Measurements from ENCODE around the gene ECM2.
"Not testable (repeated sequence)": the region's sequence is repeated elsewhere in the genome, so short reads cannot be mapped to it uniquely, and the experiment has no call there.

The ECM2 gene

DNA sequence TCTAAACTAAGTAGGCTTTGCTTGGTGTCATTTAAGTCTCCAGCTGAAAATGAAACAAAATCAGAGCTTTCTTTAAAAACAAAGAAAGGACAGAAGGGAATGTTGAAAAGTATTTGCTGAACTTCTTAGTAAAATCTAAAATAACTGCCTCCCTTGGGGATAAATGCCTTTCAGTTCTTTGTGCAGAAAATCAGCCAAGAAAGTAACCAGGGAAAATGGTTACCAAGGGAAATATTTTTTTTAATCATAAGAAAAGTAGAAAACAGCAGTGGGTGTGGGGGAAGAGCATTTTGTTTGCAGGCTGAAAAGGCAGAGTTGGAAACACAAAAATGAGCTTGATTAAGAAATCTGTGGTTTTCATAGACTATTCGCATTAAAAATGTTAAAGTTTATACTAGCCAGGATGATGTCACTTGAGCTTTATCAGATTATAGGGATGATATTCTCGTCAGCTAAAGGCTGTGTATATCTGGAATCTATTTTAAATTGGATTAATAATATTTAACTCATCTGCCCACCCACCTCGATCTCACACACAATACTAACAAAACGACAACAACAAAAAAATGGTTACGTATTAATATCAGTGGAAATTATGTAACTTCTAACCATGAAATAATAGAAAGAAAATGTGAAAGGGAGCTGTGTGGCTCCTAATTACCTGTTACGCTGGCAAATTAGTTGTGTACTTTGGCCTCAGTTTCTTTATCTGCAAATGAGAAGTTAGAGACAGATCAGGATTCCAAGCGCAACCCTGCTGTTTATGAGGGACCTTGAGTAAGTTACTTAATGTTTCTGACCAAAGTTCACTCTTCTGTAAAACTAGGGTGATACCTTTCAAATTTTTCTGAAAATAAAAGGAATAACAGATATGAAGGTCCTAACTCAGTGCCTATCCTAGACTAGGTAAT lies at the start of gene ECM2:
ECM2 (minus strand) TSS at position 51 of the 911 bp plus-strand sequence. CDS start 13,124 bp downstream, outside the sequence.
- no peak for DNase-seq

DNA sequence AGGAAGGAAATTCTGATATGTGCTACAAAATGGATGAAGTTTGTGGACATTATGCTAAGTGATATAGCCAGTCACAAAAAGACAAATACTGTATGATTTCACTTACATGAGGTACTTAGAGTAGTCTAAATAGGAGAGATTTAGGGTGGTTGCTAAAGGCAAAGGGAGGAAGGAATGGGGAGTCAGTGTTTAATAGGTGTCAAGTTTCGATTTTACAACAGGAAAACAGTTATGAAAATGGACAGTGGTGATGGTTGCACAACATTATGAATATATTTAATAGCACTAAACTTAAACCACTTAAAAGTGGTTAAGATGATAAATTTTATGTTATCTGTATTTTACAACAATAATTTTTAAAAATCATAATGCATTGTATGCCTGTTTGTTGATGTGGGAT lies 40.4 kb upstream of the ECM2 start:
- DNase-seq, result no peak

DNA sequence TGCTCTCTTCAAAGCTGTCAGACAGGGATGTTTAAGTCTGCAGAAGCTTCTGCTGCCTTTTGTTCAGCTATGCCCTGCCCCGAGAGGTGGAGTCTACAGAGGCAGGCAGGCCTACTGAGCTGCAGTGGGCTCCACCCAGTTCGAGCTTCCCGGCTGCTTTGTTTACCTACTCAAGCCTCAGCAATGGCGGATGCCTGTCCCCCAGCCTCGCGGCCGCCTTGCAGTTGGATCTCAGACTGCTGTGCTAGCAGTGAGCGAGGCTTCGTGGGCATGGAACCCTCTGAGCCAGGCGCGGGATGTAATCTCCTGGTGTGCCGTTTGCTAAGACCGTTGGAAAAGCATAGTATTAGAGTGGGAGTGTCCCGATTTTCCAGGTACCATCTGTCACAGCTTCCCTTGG lies 37.8 kb upstream of the ECM2 start:
- DNase-seq, result not testable (repeated sequence)

DNA sequence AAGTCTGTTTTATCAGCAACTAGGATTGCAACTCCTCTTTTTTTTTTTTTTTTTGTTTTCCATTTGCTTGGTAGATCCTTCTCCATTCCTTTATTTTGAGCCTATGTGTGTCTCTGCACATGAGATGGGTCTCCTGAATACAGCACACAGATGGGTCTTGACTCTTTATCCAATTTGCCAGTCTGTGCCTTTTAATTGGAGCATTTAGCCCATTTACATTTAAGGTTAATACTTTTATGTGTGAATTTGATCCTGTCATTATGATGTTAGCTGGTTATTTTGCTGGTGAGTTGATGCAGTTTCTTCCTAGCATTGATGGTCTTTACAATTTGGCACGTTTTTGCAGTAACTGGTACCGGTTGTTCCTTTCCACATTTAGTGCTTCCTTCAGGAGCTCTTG lies 36.1 kb upstream of the ECM2 start:
- not testable (repeated sequence) for DNase-seq

DNA sequence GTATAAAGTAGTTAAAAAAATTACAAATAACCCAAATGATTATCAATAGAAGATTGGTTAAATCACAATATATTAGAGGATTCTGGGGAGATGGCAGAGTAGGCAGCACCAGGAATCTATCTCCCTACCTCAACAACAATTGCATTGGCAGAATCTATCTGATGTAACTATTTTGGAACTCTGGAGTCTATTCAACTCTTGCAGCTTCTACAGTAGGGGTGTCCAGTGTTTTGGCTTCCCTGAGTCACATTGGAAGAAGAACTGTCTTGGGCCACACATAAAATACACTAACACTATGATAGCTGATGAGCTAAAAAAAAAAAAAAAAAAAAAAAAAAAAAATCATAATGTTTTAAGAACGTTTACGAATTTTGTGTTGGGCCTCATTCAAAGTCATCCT lies 29.2 kb upstream of the ECM2 start:
- DNase-seq, result no peak

DNA sequence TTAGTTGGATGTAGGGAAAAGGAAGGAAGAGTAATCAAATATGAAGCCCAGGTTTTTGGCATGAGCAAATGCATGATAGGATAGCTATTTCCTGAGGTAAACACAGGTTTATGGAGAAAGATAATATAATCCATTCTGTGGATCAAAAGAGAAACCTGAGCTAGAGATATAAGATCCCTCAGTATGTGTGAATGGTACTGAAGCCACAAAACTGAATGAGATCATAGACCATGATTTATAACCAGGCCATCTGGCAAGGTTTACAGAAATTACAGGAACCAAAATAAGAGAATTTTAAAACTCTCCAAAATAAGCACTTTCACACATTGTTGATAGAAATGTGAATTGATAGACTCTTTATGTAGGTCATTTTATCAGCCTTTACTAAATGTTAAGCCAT lies 28.7 kb upstream of the ECM2 start:
- DNase-seq, result no peak

DNA sequence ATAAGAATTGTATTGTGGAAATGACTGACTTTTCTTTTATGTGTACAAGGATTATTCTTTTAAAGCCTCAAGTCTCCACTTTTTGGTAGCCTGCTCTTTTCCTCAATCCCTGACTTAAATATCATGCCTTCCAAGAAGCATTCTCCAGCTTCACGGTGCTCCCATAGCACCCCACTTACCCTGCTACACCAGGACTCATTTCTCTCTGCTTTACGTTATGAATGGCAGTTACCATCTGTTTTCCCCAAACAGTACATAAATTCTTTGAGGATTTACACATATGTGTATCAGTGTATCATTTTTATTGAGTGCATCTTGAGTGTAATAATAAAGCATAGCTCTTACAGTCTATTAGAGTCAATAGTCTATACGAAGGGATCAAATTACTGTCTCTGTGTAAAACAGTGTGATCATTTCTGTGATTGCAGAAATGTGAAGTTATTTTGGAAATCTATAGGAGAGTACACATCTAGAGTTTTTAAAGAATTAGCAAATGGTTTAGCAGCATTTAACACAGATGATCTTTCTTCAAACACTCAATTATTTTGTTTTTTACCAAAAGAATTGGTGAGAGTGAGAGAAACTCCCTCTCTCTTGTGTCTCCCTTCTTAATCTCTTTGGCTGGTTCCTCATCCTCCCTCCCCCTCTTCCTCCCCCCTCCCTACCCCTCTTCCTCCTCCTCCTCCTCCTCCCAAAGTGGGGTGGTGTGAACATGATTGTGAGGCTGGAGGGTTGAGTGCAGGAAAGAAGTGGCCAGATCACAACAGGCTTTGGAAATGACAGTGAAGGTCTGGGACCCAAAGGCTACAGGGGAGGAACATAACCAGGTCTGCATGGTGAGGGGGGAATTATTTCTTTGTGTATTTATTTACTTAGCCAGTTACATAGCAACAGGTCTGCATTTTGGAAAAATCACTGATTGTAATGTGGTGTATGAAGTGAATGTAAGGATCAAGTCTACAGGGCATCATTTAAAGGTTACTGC lies 27.6 kb upstream of the ECM2 start:
- DNase-seq, result no peak

DNA sequence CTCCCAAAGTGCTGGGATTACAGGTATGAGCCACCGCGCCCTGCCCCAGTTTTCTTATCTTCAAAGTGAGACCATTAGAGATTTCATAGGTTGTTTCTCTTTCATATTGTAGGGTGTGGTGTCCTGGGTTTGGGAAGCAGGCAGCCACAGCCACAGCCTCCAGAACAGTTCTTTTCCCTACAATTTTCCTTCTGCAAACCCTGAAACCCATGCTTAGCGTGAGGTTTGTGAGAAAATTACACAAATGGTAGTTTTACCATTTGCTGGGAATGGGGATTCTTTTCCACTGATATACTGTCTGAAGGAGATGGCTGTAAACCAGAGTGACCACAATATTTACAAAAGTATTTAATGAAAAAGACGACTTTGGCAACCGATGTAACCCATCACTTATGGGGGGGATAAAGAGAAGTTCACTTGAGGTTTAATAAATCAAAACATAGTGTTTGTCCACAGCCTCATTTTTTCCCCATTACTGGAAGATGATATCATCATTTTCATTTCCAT lies 26.7 kb upstream of the ECM2 start:
- DNase-seq, result no peak

DNA sequence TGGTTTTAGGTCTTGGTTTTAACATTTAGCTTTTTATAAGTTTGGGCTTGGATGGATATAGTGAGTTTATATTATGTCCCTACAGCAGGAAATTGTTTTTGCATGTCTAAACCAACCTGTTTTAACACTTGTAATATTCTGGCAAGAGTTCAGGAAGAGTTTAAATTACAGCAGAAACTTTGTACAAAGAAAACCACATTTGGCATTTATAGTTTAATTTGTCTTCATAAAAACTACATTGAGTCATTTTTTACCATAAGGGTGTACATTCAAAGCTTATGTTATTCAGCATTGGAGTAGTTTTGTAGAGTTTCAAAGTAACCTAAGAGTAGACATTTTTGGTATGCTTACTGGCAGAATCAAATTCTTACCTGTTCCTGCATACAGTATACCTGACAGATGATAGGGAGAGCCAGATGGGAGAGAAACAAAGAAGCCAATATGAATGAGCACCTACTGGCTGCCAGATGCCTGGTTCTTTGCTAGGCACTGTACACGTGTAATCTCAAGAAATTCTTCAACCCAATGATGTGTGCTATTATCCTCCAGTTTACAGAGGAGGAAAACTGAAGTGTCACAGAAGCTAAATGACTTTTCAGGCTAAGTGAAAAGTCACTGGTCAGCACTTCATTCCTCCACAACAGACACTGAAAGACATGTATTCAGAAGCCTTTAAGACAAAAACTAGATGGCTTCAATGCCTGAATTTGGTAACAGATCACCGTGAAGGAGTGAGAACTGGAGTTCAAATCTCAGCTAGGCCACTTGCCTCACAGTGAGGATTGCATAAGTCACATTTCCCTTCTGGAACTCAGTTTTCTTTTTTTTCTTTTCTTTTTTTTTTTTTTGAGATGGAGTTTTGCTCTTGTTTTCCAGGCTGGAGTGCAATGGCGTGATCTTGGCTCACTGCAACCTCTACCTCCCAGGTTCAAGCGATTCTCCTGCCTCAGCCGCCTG lies 25.9 kb upstream of the ECM2 start:
- no peak for DNase-seq

DNA sequence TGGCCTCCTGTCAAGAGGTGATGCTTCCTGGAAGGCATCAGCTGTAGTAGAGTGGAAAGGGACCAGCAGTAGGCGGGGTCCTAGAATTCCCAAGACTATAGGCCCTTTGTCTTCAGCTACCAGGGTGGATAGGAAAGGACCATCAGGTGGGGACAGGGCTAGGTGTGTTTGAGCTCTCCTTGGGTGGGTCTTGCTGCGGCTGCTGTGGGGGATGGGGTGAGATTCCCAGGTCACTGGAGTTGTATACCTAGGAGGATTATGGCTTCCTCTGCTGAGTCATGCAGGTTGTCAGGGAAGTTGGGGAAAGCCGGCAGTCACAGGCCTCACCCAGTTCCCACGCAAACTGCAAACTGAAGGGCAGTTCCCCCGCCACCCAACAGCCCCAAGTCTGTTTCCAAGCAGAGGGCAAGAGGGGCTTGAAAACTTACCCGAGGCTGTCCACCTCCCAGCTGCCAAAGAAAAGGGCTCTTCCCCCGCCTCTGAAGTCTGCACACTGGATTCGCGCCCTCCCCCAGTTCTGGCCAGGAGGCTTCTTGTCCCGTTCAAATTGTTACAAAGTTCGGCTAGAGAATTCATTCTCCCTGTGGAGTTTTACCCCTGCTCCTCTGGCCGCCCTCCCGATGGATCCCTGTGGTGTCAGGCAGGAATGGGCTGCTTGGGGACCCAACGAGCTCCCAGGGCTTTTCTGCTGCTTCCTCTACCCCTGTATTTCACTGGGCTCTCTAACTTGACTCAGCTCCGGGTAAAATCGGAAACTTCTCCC lies 23.0 kb upstream of the ECM2 start:
- DNase-seq, result no peak

DNA sequence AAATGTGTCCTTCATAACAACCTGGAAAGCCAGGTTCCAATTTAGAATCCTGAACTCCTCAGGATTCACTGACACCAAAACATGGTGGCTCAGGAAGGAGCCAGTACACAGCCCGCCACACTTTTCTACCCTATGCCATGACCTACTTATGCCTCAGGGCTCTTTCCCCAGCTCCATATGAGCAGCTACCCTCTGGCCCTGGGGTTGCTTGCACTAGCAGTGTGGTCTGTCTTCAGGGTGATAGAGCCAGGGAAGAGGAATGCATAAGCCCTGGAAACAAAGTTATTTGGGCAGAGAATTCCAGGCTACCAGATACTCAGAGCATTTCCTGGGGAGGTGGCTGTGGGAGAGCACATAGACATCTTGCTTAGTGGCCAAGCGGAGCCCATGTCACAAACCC lies 15.0 kb upstream of the ECM2 start:
- DNase-seq, result no peak

DNA sequence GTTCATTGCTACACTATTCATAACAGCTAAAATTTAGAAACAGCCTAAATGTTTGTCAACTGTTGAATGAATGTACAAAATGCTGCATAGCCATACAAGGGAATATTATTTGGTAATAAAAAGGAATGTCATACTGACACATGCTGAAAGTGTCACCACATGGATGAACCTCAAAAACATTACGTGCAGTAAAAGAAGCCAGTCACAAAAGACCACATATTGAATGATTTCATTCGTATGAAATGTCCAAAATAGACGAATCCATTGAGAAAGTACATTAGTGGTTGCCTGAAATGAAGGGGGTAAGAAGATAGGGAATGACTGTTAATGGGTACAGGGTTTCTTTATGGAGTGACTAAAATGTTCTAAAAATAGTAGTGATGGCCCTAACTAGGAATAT lies 11.6 kb upstream of the ECM2 start:
- no peak for DNase-seq

DNA sequence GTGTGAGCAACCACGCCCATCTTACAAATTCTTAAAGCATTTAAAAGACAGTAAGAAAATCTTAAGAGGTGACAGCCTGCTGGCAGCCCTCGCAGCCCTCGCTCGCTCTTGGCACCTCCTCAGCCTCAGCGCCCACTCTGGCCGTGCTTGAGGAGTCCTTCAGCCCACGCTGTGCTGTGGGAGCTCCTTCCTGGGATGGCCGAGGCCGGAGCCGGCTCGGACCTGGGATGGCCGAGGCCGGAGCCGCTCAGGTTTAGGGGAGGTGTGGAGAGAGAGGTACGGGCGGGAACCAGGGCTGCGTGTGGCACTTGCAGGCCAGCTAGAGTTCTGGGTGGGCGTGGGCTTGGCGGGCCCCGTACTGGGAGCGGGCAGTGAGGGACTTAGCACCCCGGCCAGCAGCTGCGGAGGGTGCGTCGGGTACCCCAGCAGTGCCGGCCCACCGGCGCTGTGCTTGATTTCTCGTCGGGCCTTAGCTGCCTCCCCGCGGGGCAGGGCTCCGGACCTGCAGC lies 9.3 kb upstream of the ECM2 start:
- DNase-seq, result no peak

DNA sequence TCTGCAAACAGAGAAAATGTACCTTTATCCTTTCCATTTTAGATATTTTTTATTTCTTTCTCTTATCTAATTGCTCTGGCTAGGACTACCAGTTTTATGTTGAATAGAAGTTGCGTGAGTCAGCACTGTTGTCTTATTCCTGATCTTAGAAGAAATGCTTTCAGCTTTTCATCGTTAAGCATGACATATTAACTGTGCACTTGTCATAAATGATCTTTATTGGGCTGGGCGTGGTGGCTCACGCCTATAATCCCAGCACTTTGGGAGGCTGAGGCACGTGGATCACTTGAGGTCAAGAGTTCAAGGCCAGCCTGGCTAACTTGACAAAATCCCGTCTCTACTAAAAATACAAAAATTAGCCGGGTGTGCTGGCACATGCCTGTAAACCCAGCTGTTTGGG lies 8.2 kb upstream of the ECM2 start:
- no peak for DNase-seq

DNA sequence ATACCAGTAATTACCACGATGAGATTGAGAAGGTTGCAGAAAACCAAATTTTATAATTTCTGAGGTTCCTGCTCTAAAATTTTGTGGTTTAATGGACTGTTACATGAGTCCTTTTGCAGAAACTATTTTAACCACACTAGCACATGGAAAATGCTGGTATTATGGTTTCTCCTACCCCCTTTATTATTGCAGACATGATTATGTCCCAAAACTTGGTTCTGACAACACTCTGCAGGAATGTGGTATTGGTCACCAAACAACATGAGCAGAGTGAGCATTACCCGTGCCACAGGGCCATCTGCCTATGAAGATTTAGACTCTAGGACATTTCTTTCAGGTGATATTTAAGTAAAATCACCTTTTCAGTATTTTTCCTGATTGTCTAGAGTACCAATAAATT lies 2.8 kb upstream of the ECM2 start:
- DNase-seq, result no peak

DNA sequence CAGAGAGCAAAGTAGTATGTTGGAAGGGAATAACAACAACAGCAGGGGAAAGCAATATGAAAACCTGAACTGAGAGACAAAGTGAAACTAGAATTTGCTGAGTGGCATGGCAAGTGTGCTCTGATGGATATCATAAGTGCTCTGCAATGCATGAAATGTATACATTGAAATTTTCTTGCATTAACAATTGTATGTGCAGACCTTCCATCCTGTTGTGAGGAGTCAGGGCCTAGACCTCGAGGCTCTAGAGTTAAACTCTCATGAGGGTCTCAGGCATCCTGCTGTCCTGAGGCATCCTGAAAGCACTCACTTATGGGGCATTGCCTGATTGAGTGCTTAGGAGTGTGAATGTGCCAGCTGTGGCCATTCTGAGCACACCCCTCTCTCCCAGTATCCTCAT lies 1.1 kb downstream of the ECM2 start:
- DNase-seq, result no peak

DNA sequence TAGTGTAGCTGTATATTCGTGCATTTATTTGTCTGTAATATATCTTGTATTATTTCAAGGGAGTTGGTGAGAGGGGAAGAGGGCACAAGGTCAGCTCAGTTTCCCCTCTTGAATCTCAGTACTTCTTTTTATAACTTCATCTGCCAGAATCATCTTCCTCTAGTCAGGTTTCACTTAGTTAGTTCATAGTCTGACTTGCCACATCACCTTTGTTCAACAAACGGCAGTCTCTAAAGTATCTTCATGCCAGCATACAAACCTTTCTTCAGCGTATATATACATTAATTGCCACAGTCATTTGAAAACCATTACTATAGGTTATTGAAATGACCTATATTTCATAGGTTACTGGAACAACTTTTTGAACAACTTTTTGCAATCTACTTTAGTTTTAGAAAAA lies 1.6 kb downstream of the ECM2 start:
- no peak for DNase-seq

DNA sequence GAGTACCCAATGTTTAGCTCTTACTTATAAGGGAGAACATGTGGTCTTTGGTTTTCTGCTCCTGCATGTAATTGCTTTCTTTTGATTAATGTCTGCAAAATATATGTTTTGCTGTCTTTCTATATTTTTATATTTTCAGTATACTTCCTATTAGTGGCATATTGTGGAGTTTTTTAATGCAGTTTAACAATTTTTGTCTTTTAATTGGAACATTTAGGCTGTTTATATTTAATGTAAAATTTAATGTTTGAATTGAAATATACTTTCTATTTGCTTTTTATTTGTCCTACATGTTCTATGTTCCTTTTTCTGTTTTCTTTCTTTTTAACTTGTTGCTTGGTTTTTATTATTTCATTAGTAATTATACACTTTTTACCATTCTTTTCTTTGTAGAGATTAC lies 4.9 kb downstream of the ECM2 start:
- DNase-seq, result no peak

DNA sequence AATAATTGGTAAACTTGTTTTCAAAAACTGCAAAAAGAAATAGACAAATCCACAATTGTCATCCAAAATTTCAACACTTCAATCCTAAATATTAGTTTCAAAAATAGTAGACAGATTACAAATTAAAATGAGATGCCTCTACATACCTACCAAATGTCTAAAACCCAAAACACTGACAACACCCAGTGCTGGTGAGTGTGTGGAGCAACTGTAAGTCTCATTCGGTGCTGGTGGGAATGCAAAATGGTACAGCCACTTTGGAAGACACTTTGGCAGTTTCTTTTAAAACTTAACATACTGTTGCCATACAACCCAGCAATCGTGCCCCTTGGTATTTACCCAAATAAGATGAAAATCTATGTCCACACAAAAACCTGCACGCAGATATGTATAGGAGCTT lies 6.7 kb downstream of the ECM2 start:
- DNase-seq, result no peak

DNA sequence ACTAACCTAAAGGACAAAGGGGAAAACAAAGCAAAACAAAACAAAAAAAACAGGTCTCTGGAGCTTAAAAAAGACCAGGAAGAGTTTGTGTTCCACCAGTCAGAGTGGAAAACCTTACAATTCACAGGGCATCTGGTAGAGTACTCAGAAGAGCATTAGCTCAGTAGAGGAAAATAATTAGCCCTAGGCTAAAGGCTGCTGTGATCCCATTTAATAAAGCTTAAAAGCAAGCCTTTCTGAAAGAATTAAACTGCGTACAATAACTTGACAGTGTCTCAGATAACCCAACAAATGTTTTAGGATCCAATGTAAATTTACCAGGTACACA lies 7.3 kb downstream of the ECM2 start:
- DNase-seq, result no peak

DNA sequence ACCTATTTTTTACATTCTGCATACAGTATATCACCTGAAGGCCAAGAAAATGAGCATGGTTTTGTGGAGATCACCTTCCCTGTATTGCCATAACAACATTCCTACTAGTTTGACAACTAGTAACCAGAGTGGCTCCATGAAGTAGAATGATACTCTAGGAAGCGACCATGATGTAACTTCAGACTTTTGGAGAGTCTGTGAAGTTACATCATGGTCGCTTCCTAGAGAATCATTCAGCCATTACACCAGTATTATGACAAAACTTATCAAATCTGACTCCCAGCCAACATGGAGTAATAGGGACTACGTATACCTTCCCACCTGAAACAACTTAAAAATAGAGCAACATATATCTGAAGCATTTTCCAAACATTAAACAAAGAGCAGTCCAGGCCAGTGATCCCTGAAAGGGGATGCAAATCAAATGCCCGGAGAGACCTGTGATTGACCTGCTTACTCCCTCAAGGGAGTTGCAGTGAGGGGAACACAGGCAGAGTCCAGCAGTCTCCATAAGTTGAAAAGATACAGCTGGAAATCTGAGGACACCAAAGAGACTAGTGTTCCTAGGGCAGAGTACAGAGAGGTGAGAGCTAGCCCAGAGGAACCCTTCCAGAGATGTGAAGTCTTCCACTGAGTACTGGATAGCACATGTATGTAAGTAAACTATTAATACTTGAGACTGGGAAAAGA lies 7.8 kb downstream of the ECM2 start:
- no peak for DNase-seq
